HepG2 (cell line): ENCODE measurements around the gene KCNMA1. TPM values are rescaled to one million over a fixed set of nuclear protein-coding genes. Genes with fewer than 3 reads are reported as not detected.

ENCODE experiments used
- ATAC-seq: fragments of 200-7000 bp; cut with Tn5 transposase; 3 replicates; pipeline ENCODE4 v1.9.1; 2020; ENCODE audit warnings: mild to moderate bottlenecking, moderate library complexity
- BruUV-seq: library from RNA; stranded (reverse); fragments of 400-500 nt; replicated peaks from 2 replicates; lab custom pipeline; 2021; lab: Mats Ljungman, UMichigan
- CTCF ChIA-PET: fragments of 300-600 bp; formaldehyde crosslinking; extraction: SDS; loops from one replicate; lab custom pipeline; 2021; ENCODE audit warnings: low total read pairs, inconsistent platforms, low intra/inter-chr PET ratio; lab: Yijun Ruan, JAX
- POLR2A ChIA-PET: fragments of 350-600 bp; sonication (Branson Sonifier 250); formaldehyde crosslinking; loops from one replicate; lab custom pipeline; 2020; ENCODE audit warnings: antibody characterized with exemption, inconsistent platforms; lab: Yijun Ruan, JAX
- DNase-seq: peaks from one replicate; pipeline ENCODE4 v3.0.0-alpha.2; 2015; ENCODE audit warnings: low spot score
- FAIRE-seq: peaks from 3 replicates; lab custom pipeline; 2011; peaks lifted over from hg19 to GRCh38; lab: Jason Lieb, UNC
- H2AFZ ChIP-seq: one replicate; pipeline ENCODE4 v1.6.1; 2011; ENCODE audit warnings: low read length, inconsistent platforms
- H3K27ac ChIP-seq: fragments of 300-600 bp; 3 replicates; pipeline ENCODE4 v1.8.0; 2011; ENCODE audit warnings: mixed run types, mild to moderate bottlenecking, mixed read lengths, low read length, inconsistent platforms; ENCODE audit not compliant: insufficient read depth; ENCODE audit errors: extremely low read length
- H3K27me3 ChIP-seq, 2 experiments: fragments of 200-600 bp in 1 of 2; 2 replicates in 1 of 2; 3 replicates in 1 of 2; pipeline versions ENCODE4 v1.6.0 to v1.8.0; 2011; ENCODE audit warnings: low read length in 2 of 2, mild to moderate bottlenecking in 2 of 2, moderate library complexity in 2 of 2, inconsistent platforms in 1 of 2; ENCODE audit not compliant: insufficient read depth in 2 of 2, control insufficient read depth in 1 of 2
- H3K36me3 ChIP-seq, 2 experiments: fragments of 200-600 bp in 1 of 2; replicated peaks in 1 of 2; 2 replicates in 1 of 2; 3 replicates in 1 of 2; pipeline versions ENCODE4 v1.5.1 to v1.8.0; 2011; ENCODE audit warnings: low read length in 2 of 2, inconsistent platforms in 1 of 2; ENCODE audit not compliant: insufficient read depth in 2 of 2, control insufficient read depth in 1 of 2
- H3K4me1 ChIP-seq: 2 replicates; pipeline ENCODE4 v1.5.1; 2012; ENCODE audit warnings: low read length, inconsistent platforms; ENCODE audit not compliant: insufficient read depth
- H3K4me2 ChIP-seq: 2 replicates; pipeline ENCODE4 v1.6.0; 2011; ENCODE audit warnings: low read depth, low read length, inconsistent platforms
- H3K4me3 ChIP-seq, 3 experiments: fragments of 200-600 bp in 1 of 3; sonication (generic), shearing (Covaris generic) in 1 of 3; replicated peaks in 1 of 3; 2 replicates each; pipeline ENCODE4 v1.5.1; 2011 to 2016; ENCODE audit warnings: low read length in 3 of 3, inconsistent platforms in 2 of 3, low read depth in 2 of 3, mild to moderate bottlenecking in 2 of 3, control low read depth in 1 of 3, mixed read lengths in 1 of 3; ENCODE audit not compliant: insufficient read depth in 1 of 3
- H3K79me2 ChIP-seq: one replicate; pipeline ENCODE4 v1.6.1; 2011; ENCODE audit warnings: low read length, inconsistent platforms; ENCODE audit not compliant: insufficient read depth
- H3K9ac ChIP-seq: 2 replicates; pipeline ENCODE4 v1.6.0; 2011; ENCODE audit warnings: mild to moderate bottlenecking, low read depth, low read length, inconsistent platforms; ENCODE audit not compliant: insufficient read depth
- H3K9me3 ChIP-seq: 2 replicates; pipeline ENCODE4 v1.5.1; 2012; ENCODE audit warnings: mild to moderate bottlenecking, low read length
- H4K20me1 ChIP-seq: 2 replicates; pipeline ENCODE4 v1.6.0; 2011; ENCODE audit warnings: inconsistent platforms, mild to moderate bottlenecking, low read length, moderate library complexity; ENCODE audit not compliant: insufficient read depth
- DPF2 ChIP-seq: sonication (generic); formaldehyde crosslinking; IDR thresholded peaks from 2 replicates; pipeline ENCODE4 v1.4.0; 2020; ENCODE audit warnings: mild to moderate bottlenecking, low read depth, missing genetic modification reagents, borderline replicate concordance
- GLMP ChIP-seq: sonication (generic); formaldehyde crosslinking; IDR thresholded peaks from 2 replicates; pipeline ENCODE4 v1.9.0; 2021; ENCODE audit warnings: missing genetic modification reagents, mild to moderate bottlenecking, borderline replicate concordance
- HOXD1 ChIP-seq: sonication (generic); formaldehyde crosslinking; IDR thresholded peaks from 2 replicates; pipeline ENCODE4 v1.5.0; 2020; ENCODE audit warnings: missing genetic modification reagents
- MYPOP ChIP-seq: sonication (generic); formaldehyde crosslinking; IDR thresholded peaks from 2 replicates; pipeline ENCODE4 v1.8.1; 2023; ENCODE audit warnings: mild to moderate bottlenecking, moderate library complexity, missing genetic modification reagents
- TEAD2 ChIP-seq: sonication (generic); formaldehyde crosslinking; IDR thresholded peaks from 2 replicates; pipeline ENCODE4 v1.9.0; 2021; ENCODE audit warnings: missing genetic modification reagents
- THAP9 ChIP-seq: sonication (generic); formaldehyde crosslinking; IDR thresholded peaks from 2 replicates; pipeline ENCODE4; 2020; ENCODE audit warnings: missing genetic modification reagents, mild to moderate bottlenecking, borderline replicate concordance
- ZKSCAN8 ChIP-seq: IDR thresholded peaks from 2 replicates; pipeline ENCODE4 v1.6.1; 2016; ENCODE audit warnings: borderline replicate concordance, missing genetic modification reagents, missing compliant biosample characterization
- ZNF207 ChIP-seq: fragments of 450-650 bp; IDR thresholded peaks from 2 replicates; pipeline ENCODE4 v1.6.1; 2016; ENCODE audit warnings: antibody characterized with exemption, borderline replicate concordance
- ZNF383 ChIP-seq: sonication (generic); formaldehyde crosslinking; IDR thresholded peaks from 2 replicates; pipeline ENCODE4 v1.4.0; 2020; ENCODE audit warnings: missing genetic modification reagents, mild to moderate bottlenecking, borderline replicate concordance
- ZNF512 ChIP-seq: sonication (generic); formaldehyde crosslinking; IDR thresholded peaks from 2 replicates; pipeline ENCODE4 v1.4.0; 2020; ENCODE audit warnings: mild to moderate bottlenecking, missing genetic modification reagents
- ZNF687 ChIP-seq: sonication (generic); formaldehyde crosslinking; IDR thresholded peaks from 2 replicates; pipeline ENCODE4 v1.5.1; 2020; ENCODE audit warnings: mild to moderate bottlenecking, missing genetic modification reagents, moderate library complexity
- ZNF782 ChIP-seq: sonication (generic); formaldehyde crosslinking; IDR thresholded peaks from 2 replicates; pipeline ENCODE4 v1.4.0; 2020; ENCODE audit warnings: missing genetic modification reagents, mild to moderate bottlenecking, borderline replicate concordance
- ZNF841 ChIP-seq: sonication (generic); formaldehyde crosslinking; IDR thresholded peaks from 2 replicates; pipeline ENCODE4 v1.8.1; 2023; ENCODE audit warnings: missing genetic modification reagents, borderline replicate concordance
- ZSCAN29 ChIP-seq: sonication (generic); formaldehyde crosslinking; conservative IDR thresholded peaks from 2 replicates; pipeline ENCODE4 v1.4.0; 2020; ENCODE audit warnings: mild to moderate bottlenecking, missing genetic modification reagents
- WGBS: methylation state at CpG from one replicate; pipeline ENCODE4 v1.1.6; 2017; ENCODE audit warnings: low lambda C conversion rate; 5-methylcytosine and 5-hydroxymethylcytosine counted together
- in situ Hi-C: cut with HindIII; loops from 2 replicates; pipeline ENCODE4 v1.10.0; 2017; ENCODE audit warnings: low pct_unique_long_range_greater_than_20kb; ENCODE audit not compliant: extremely low pct_ligation_motif_present
- intact Hi-C: fragments of 100-400 bp; cut with micrococcal nuclease; formaldehyde crosslinking; loops from one replicate; pipeline ENCODE4 v1.10.0; 2022; ENCODE audit not compliant: unreplicated experiment
- polyA plus RNA-seq, 8 experiments: library from polyadenylated mRNA; depleted of rRNA in 3 of 8; stranded (reverse) in 7 of 8; unstranded in 1 of 8; fragments of >200 nt; fragmentation: Illumina TruSeq in 4 of 8; extraction: Trizol in 4 of 8; gene quantifications; 2 replicates each; pipeline versions ENCODE4 v1.2.1 to v1.2.3, GENCODE V29; 2011 to 2016; ENCODE audit warnings: low read depth in 4 of 8, missing spikeins in 1 of 8, mixed read lengths in 1 of 8; ENCODE audit not compliant: insufficient read depth in 1 of 8
- total RNA-seq, 5 experiments: library from RNA; depleted of rRNA; stranded (reverse); fragments of >200 nt; fragmentation: Illumina TruSeq; extraction: Trizol; gene quantifications; 2 replicates each; pipeline ENCODE4 v1.2.3, GENCODE V29; 2016; ENCODE audit warnings: low read depth in 1 of 5

The KCNMA1 gene
- total and polyA plus RNA-seq, 2 of the 13 experiments (the other 11 are each of a cell fraction or from before 2014, with no cell fraction given) = 0.02 TPM; not detected in 1

GRCh38 chr10:77618117-77618516 lies 19.5 kb downstream of the KCNMA1 start:
- ChIA-PET POLR2A (no interaction called here), CTCF (no interaction called here)
- intact Hi-C loops = no loop called here
- no peak for ATAC-seq
- Histone ChIP-seq H3K4me3 (no peak overlapping the region), H3K79me2 (no peaks in the 10 kb centered on the region), H2AFZ (no peak overlapping the region), H3K4me1 (no peaks in the 10 kb centered on the region), H3K27me3 (no peaks in the 10 kb centered on the region), H3K9me3 (no peaks in the 10 kb centered on the region), H4K20me1 (no peaks in the 10 kb centered on the region), H3K36me3 (no peaks in the 10 kb centered on the region), H3K4me2 (no peak overlapping the region), H3K27ac (no peak overlapping the region), H3K9ac (no peak overlapping the region)
- 34% methylated on average over 4 of the region's 4 CpGs for WGBS
- in situ Hi-C loops = no loop called here
- no peak for DNase-seq
- no peak for FAIRE-seq
- BruUV-seq = no TSS peak
- TF ChIP-seq THAP9 (CRISPR knock-in tag) (no peak), ZNF687 (CRISPR knock-in tag) (no peak), ZNF512 (CRISPR knock-in tag) (no peak), MYPOP (CRISPR knock-in tag) (no peak), ZKSCAN8 (CRISPR knock-in tag) (no peak), ZNF383 (CRISPR knock-in tag) (no peak), ZNF207 (no peak), GLMP (no peak), TEAD2 (CRISPR knock-in tag) (no peak), DPF2 (CRISPR knock-in tag) (no peak), HOXD1 (CRISPR knock-in tag) (no peak), ZSCAN29 (no peak), ZNF841 (no peak), ZNF782 (CRISPR knock-in tag) (no peak)
